PFSK-1 (cell line): ENCODE measurements around the gene LCP2.

Experiments used
- FOXP2 ChIP-seq: optimal IDR thresholded peaks from 2 replicates; pipeline ENCODE3; 2011; ENCODE audit warnings: borderline replicate concordance, control low read depth, inconsistent platforms; ENCODE audit not compliant: insufficient read depth; ENCODE audit errors: extremely low read length, extremely low read depth
- POLR2AphosphoS5 ChIP-seq: IDR thresholded peaks from 2 replicates; pipeline ENCODE4 v1.6.1; 2012; ENCODE audit warnings: low read depth, mild to moderate bottlenecking, control low read depth, low read length, moderate library complexity
- REST ChIP-seq, 2 experiments: IDR thresholded peaks; 2 replicates each; pipeline versions ENCODE4 v1.6.1 to v1.8.0; 2011 to 2012; ENCODE audit warnings: low read depth in 2 of 2, low read length in 2 of 2, control low read depth in 1 of 2, inconsistent platforms in 1 of 2, mild to moderate bottlenecking in 1 of 2, moderate library complexity in 1 of 2; ENCODE audit not compliant: insufficient read depth in 1 of 2
- SIN3A ChIP-seq: IDR thresholded peaks from 2 replicates; pipeline ENCODE4 v1.6.1; 2012; ENCODE audit warnings: mild to moderate bottlenecking, low read length, moderate library complexity, borderline replicate concordance; ENCODE audit not compliant: insufficient read depth
- TAF1 ChIP-seq: IDR thresholded peaks from 2 replicates; pipeline ENCODE4 v1.6.1; 2012; ENCODE audit warnings: low read length, control low read depth, borderline replicate concordance; ENCODE audit not compliant: insufficient read depth

DNA sequence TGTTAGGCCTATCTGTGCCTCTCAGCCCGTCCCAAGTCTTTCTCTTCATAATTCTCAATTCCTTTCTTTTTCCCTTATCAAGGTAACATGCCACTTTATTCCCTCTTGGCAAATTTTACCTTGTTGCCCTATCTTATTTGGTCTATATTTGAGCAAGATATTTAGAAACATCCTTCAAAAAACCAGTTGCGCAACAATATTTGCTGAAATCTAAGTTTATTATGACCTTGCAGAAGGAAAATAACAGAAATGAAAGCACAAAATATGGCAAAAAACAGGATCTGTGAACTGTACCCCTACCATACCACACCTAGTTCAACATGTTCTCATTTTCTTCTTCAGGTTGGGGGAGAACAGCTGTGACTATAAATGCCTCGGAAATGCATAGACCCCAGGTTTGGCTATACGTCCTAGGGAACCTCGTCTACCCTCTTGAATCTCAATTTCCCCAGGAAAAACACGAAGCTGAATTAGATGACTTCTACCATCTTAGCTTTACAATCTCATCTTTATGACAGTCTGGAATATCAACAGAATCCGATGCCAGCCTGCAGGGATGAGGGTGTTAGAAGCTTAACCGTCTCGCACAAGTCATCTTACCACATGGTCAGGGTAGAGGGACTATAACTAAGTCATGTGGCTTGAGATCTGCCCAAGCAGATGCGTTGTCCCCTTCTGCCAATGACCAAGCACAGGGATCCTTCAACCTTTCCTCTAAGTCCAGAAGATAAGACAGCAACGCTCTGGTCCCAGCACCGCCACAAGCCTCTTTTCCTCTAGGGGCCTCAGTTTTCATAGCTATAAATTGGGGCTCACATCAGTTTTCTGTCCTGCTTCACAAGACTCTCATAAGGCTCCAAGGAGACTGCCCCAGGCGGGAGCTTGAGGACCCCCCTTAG lies 1.3 kb downstream of the LCP2 start:
- TF ChIP-seq POLR2AphosphoS5 (no peak), REST (IDR thresholded peaks at IDR 0.05; ENCODE audit: insufficient read depth in 1 of 2, low read depth in 2 of 2, low read length in 2 of 2) (no peak), TAF1 (no peak), SIN3A (no peak), FOXP2 (no peak)
